HG03378 (cell line): ENCODE results near the gene TRAPPC11.
"Not testable (repeated sequence)": the region's sequence is repeated elsewhere in the genome, so short reads cannot be mapped to it uniquely, and the experiment has no call there.

Experiments
- ATAC-seq: cut with Tn5 transposase; IDR thresholded peaks from one replicate; pipeline ENCODE4 v1.9.1; 2021; ENCODE audit warnings: mild to moderate bottlenecking, moderate library complexity; ENCODE audit not compliant: unreplicated experiment

Gene TRAPPC11

DNA sequence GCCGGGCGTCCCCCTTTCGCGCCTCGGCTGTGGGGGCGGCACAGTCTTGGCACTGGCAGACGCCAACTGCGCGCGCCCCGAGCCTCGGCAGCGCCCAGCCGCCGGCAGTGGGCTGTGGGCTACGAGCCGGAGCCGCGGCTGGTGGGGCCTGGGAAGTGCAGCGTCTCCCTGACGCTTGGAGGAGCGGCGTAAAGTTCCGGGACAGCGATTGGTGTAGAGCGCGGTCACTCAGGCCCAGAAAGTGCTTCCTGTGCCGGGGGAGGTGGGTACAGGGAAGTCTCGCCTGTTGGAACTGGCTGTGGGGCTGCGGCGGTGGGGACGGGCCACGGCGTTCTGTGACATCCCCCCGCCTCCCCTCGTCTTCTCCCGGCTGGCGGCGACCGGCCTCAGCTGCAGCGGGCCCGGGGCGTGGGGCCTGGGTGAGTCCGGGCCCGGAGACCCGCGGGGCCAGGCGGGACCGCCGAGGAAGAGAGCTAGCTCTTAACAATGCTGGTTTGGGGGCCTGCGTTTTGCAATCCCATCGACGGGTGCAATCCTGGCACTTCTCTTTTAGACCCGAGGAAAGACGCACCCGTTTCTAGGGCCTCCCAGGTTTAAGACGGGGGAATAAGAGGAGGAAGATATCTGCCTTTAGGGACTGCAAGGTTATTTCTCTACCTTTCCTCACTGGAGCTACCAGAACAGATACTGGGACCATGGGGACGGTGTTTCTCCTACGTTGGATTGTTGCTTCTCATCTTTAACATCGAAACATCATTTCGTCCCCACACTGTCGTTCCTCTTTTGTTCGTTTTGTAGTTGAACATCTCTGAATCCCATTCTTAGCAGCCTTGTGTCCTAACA, at the start of gene TRAPPC11, which contains the start of gene RWDD4:
TSS of gene TRAPPC11 (plus strand) at position 265 of the 843 bp plus-strand sequence. CDS start 4,575 bp downstream, outside the sequence.
TSS of gene RWDD4 (minus strand) at position 157 of the 843 bp plus-strand sequence. CDS start 233 bp downstream, outside the sequence.
- ATAC-seq: peak; percentile 99

DNA sequence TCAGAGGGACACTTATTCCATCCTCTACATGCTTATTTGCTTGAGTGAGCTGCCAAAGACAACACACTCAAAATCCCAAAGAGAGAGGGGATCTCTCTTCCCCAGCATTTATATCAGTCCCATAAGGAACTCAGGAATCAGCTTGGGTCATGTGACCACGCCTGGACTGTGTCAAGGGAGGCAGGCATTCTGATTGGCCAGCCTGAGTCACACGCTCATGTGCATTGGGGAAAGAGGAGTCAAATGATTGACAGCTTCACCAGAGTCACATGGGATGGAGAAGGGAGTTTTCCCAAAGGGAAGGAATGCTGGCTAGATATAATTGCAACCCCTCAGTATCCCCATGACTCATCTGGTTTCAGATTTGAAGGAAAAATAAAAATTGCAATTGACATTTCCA, 49.1 kb upstream of the TRAPPC11 start:
- no peak for ATAC-seq

DNA sequence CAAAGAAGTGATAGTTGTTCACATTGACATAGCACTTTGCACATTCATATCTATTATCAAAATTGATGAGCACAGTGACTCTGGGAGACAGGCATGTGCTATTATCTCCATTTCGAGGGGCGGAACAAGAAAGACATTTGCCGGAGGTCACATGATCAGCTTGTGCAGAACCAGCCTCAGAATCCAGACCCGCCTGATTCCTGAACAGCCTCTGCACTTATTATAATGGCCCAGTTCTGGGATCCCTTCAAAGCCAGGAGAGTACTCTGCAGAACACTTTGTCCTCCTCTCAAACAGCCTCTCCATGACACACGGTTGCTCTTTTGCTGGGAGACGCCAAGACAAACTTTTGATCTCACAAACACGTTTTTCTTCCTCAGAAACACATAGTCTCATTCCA, 48.5 kb upstream of the TRAPPC11 start:
- ATAC-seq: no peak

DNA sequence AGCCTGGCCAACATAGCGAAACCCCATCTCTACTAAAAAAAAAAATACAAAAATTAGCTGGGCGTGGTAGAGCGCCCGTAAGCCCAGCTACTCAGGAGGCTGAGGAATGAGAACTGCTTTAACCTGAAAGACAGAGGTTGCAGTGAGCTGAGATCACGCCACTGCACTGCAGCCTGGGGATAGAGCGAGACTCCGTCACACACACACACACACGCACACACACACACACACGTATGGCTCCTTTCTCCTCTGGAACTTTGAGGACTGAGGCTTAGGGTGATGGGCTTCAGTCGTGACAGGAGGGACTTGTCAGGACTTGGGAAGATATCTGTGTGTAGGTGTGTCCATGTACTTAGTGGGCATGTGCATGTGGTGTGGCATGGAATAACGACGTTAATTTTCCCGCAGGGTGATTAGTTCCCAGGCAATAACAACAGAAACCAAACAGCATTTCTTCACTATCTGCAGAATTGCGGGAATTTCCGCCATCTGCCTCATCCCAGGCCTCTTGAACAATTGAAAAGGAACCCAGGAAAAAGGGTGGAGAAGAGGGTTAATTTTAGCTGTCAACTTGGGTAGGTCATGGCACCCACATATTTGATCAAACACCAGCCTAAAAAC, 47.8 kb upstream of the TRAPPC11 start:
- ATAC-seq: no peak

DNA sequence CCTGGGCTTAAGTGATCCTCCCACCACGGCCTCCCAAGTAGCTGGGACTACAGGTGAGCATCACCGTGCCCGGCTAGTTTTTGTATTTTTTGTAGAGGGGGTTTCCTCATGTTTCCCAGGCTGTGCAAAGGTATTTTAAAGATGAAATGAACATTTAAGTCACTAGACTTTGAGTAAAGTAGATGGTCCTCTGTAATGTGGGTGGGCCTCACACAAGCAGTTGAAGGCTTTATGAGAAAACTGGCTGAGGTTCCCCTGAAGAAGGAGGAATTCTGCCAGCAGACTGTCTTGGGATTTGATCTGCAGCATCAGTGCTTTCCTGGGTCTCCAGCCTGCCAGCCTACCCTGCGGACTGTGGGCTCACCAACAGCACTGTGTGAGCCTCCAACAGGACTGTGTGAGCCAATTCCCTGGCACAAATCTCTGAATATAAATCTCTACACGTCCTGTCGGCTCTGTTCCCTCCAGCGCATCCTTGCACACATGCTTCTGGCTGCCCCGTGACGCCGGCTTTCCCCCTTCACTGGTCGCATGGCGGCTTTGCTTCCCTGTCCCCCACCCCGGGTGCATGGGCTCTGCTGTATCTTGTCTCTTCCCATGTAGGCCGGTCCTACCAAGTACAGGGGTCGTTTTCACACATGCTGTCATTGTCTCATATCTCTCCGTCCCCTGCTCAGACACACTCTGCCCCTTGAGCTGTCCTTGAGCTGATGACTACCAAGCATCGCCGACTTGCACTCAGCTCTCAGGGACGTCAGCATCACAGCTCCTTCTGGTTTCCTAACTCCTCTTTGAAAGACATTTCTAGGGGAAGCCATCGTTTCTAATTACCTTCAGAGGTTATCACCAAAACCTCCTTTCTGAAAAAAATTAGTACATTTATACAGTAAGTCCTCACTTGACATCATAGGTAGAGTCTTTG, 46.5 kb upstream of the TRAPPC11 start:
- no peak for ATAC-seq

DNA sequence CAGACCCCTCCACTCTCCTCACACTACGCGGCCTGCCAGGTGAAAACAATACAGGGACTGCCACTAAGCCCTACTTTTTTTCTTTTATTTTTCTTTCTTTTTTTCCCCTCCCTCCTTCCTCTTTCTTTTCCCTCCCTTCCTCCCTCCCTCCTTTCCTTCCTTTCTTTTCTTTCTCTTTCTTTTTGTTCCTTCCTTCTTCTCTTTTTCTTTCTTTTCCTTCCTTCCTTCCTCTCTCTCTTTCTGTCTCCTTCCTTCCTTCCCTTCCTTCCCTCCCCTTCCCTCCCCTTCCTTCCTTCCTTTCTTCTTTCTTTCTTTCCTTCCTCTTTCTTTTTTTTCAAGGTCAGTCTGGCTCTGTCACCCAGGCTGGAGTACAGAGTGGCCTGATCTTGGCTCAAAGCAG, 42.0 kb upstream of the TRAPPC11 start:
- no peak for ATAC-seq

DNA sequence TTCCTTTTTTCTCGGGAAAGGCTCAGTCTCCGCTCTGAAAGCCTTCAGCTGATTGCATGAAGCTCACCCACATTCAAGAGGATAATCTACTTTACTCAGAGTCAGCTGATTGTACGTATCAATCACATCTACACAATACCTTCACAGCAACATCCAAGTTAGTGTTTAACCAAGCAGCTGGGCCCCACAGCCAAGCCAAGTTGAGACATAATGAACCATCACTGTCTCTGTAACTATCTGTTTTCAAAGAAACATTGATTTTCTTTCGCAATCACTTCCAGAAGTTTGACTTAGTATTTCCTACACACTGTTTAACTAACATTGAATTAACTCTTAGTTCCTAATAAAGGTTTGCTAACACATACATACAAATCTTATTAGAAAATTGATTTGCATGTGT, 40.4 kb upstream of the TRAPPC11 start:
- ATAC-seq: no peak

DNA sequence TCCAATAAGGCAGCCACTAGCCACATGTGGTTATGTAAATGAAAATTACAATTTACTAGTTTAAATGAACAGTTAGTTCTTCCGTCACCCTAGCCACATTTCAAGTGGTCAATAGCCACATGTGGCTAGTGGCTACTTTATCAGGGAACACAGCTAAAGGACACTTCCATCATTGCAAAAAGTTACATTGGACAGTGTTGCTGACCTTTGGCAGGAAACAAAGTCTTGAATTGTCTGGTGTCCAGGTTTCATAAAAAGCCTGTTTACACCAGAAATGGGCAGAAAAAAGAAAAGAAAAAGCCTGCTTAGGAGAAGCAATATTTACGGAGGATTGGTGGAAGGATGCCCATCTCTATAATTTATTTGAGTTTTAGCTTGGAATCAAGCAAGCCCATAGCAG, 38.7 kb upstream of the TRAPPC11 start:
- no peak for ATAC-seq

DNA sequence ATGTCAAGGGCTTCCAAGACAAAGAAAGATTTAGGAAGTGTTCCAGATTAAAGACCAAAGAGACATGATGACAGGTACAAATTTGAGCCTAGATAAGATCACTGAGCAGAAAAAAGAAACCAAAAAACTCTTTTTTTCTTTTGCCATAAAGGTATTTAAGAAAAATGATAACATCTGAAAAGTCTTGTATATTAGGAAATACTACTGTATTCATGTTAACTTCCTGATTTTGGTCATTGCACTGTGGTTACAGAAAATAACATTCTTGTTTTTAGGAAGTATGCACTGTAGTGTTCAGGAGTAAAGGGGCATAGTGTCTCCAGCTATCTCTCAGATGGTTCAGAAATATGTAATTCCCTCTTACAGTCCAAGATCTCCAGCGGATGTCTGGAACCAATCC, 37.2 kb upstream of the TRAPPC11 start:
- no peak for ATAC-seq

DNA sequence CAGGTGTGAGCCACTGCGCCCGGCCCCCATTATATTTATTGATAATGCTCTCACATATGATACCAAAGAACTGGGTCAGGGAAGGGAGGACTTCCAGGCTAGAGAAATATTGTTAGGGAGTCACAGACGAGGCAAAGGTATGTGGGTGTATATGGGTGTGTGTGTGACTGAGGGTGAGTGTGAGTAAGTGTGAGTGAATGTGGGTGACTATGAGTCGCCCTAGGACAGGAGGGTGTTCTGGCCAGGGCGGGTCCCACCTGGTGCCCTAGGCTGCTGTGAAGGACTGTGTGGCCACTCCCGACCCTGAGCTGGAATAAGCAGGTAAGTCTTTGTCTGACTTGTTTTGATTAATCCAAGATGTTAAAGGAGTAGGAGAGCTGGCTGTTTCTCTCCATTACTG, 34.5 kb upstream of the TRAPPC11 start:
- ATAC-seq: no peak

DNA sequence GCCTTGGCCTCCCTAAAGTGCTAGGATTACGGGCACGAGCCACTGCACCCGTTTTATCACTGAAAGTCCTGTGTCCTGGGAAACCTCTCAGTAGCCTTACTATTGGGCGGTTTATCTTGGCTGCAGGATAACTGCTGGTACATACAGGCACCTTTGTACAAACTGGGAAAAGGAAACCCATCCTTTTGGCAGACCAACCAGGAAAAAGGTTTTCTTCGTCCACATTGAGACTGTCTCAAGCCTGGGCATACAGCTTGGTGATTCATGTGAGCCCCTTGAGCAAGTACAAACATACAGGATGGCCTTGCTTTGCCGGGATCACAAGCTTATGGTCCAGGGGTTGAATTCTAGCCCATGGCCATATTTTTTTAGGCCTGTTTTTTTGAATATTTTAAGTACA, 32.9 kb upstream of the TRAPPC11 start:
- ATAC-seq: no peak

DNA sequence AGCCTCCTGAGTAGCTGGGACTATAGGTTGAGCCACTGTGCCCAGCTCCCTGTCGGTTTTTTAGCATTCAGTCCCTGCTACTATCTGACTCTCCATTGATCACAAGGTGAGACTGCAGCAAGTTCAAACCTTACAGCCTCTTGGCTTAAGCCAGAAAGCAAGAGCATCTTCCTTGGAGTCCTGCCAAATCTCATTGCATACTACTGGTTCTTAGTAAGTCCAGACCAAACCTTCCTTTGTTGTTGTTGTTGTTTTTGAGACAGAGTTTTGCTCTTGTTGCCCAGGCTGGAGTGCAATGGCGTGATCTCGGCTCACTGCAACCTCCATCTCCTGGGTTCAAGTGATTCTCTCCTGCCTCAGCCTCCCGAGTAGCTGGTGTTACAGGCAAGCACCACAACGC, 31.8 kb upstream of the TRAPPC11 start:
- ATAC-seq: not testable (repeated sequence)

DNA sequence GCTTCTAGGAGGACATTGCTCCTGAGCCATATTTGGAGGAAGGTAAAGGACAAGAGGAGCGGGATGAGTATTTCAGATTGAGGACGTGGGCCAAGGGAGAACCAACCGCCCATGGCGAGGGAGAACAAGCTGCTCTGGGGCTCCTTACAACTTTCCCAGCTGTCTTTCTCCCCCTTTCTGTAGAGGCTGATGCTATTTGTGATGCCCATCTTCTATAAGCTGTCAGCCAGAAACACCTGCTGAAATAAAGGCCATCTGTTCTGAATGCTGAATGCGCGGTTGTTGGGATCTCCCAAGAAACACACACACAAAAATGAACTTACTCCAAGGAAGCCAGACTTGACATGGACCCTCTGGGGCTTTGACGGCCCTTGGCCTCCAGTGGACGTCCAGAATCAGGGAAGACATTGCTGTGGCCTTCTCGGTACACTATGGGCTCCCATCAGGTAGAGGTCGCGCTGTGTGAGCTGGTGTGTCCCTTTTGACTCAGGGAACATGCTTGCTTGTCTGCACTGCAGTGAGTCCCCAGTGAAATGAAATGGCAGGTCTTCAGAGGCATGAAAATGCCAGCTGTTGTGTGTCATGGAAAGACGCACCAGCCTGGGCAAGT, 31.0 kb upstream of the TRAPPC11 start:
- no peak for ATAC-seq

DNA sequence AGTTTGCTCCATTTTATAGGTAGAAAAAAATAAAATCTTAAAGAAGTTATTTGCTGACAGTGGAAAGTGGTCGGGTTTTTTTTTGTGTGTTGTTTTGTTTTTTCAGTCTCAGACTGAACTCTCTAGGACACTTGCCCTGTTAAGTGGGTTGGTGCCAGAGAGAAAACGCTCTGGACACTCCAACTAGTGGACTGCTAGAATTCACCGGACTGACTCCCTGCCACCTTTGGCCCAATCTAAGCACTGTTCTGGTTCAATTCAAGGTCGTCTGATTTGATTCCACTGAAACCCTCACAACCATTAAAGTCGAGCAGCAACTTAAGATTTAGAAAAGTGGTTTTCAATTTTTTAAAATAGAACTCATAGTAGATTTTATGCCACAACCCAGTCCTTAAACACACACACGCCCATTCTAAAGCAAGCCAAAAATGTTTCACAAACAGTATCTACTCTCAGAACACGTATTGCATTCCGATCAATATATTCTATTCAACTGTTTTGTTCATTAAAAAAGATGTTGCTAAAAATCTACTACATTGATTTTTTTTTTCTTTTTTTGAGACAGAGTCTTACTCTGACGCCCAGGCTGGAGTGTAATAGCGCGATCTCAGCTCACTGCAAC, 27.4 kb upstream of the TRAPPC11 start:
- ATAC-seq: no peak

DNA sequence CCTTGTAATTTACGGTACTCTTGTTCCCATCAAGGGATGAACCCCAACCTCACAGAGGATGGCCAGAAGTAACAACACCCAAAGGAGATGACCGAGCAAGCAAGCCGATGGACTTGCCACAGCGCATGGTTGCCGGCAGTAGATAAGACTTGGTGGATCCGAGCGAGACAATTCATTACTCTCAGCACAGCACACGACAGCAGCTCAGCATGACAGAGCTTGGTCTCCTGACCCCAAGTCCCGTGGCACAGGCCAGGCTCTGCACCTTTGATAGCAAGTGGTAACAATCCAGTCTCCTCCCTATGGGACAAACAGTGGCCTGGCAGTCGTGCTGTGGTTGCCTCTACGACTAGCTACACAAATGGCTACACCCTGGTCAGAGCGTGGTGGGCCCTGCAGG, 26.4 kb upstream of the TRAPPC11 start:
- ATAC-seq: no peak

DNA sequence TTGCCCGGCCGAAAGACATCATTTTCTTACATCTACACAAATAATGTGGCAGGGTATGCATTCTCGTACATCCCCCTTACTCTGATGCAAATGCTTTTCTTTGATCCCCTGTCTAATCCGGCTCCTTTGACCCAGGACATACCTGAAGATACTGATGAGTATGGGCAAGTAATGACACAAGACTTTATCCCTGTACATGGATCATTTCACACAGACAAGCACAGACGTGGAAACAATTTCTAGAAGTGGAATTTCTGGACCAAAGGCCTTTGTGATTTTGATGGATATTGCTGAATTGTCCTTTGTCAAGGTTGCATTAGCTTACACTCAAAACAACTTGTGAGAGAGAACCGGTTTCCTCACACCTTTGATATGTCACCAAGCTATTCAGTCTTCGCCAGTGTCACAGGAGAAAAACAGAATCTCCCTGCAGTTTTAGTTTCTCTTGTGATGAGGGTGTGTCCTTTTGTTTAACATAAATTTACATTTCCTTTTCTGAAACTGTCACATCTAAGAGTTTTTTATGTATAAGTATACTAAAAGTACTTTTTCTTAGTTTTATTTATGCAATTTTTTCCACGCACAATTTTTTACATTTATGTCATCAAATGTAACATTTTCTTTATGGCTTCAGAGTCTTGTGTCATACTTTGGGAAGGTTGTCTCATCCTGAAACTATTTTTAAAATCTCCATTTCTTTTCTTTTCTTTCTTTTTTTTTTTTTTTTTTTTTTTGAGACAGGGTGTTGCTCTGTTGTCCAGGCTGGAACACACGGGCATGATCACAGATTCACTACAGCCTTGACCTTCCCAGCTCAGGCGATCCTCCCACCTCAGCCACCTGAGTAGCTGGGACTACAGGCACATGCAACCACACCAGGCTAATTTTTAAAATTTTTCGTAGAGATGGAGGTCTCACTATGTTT, 25.4 kb upstream of the TRAPPC11 start:
- ATAC-seq: no peak

DNA sequence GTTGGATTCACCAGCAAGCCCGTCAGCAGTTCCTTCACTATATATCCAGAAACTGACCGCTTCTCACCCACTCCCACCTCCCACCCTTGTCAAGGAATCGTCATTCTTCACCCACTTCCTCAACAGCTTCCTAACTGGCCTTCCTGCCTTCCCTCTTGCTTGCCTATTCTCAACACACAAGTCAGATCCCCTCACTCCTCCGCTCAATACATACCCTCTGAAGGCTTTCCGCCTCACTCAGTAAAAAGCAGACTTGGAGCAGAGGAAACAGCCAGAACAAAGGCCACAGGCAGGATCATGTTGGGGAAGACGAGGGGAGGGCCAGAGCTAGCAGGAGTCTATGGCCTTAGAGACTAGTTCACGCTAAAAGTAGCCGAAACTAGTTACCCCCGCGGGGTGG, 23.8 kb upstream of the TRAPPC11 start:
- ATAC-seq: no peak

DNA sequence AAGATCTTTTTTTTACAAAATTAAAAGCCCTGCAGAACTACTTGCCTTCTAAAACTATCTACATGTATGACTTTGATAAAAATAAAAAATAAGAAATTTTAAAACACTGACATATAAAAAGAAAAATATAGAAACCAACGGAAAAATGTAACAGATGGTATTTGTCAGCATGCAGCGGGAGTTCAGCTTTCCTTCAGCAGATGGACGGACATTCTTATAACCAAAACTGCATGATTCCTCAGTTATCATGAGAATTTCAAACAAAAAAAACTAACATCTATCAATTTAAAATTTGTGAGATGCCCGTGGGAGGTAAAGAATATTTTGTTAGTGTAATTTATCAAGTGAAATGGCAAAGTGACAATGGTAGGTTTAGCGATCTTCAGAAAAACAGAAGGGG, 23.4 kb upstream of the TRAPPC11 start:
- no peak for ATAC-seq

DNA sequence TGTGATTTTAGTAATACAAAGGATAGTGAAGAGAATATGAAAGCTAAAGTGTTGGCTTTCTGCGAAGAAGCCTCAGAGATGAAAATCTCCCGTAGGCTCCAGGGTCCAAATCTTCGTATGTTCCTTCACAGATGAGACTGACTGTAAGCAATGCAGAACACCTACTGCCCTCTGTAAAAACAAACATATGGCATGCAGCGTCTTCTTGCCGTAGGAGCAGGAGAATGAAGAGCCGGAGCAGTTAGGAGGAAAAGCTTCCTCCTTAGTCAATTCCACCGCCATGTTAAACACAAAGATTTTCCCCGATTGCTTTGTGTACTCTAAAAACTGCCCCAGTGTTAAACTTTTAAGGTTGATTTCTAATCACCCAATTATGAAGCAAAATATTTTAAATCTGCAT, 22.6 kb upstream of the TRAPPC11 start:
- no peak for ATAC-seq
